Measurements from ENCODE around the gene C6orf62. TPM values are rescaled to one million over a fixed set of nuclear protein-coding genes. Genes with fewer than 3 reads are reported as not detected.

C6orf62 gene
- total and polyA plus RNA-seq, 4 donors = 29.6 to 58.6 (median 49.4) TPM

GRCh38 chr6:24761851-24762250 lies 42.9 kb upstream of the C6orf62 start:
- no peaks in the 10 kb centered on the region for H3K9me3 ChIP-seq (ENCODE audit: control insufficient read depth in 4 of 4, low read length in 3 of 4)
- peaks cover 0 to 4% (median 1%) of the 10 kb centered on the region in 4 donors for H3K4me1 ChIP-seq (ENCODE audit: control insufficient read depth in 4 of 4, insufficient read depth in 4 of 4, low read length in 3 of 4)
- no peak overlapping the region for H3K27ac ChIP-seq (ENCODE audit: low read depth in 1 of 2, low read length in 2 of 2)
- no peaks in the 10 kb centered on the region for H3K27me3 ChIP-seq (ENCODE audit: control insufficient read depth in 4 of 4, insufficient read depth in 4 of 4, low read length in 3 of 4)
- H3K4me3 ChIP-seq (ENCODE audit: low read depth in 1 of 3, low read length in 3 of 3) = no peak overlapping the region
- no peaks in the 10 kb centered on the region for H3K36me3 ChIP-seq (ENCODE audit: control insufficient read depth in 4 of 4, insufficient read depth in 3 of 4, low read depth in 1 of 4, low read length in 3 of 4)
- no peak overlapping the region for H3K9ac ChIP-seq (ENCODE audit: low read depth in 1 of 2, low read length in 2 of 2)
- no peak for DNase-seq (ENCODE audit: low spot score)
- TF ChIP-seq RXRA (IDR thresholded peaks at IDR 0.05) = no peak
- TF ChIP-seq HNF4A (conservative IDR thresholded peaks at IDR 0.05) = no peak
- no peak for TF ChIP-seq NR2F2 (IDR thresholded peaks at IDR 0.05)
- TF ChIP-seq FOXA2 (IDR thresholded peaks at IDR 0.05) = no peak
- no peak for TF ChIP-seq CTCF (IDR thresholded peaks at IDR 0.05; ENCODE audit: low read depth, low read length, missing input control)
- TF ChIP-seq FOXA1 (IDR thresholded peaks at IDR 0.05) = no peak
- TF ChIP-seq EGR1 (IDR thresholded peaks at IDR 0.05; ENCODE audit: low read depth in 2 of 2) = no peak
- no peak for TF ChIP-seq YY1 (IDR thresholded peaks at IDR 0.05)
- no peak for TF ChIP-seq ATF3 (IDR thresholded peaks at IDR 0.05)
- TF ChIP-seq TAF1 (conservative IDR thresholded peaks at IDR 0.05) = no peak
- no peak for TF ChIP-seq JUND (IDR thresholded peaks at IDR 0.05)

GRCh38 chr6:24761193-24761835 lies 42.4 kb upstream of the C6orf62 start:
- H3K27me3 ChIP-seq (ENCODE audit: control insufficient read depth in 4 of 4, insufficient read depth in 4 of 4, low read length in 3 of 4) = no peaks in the 10 kb centered on the region
- H3K9ac ChIP-seq (ENCODE audit: low read depth in 1 of 2, low read length in 2 of 2) = no peak overlapping the region
- H3K36me3 ChIP-seq (ENCODE audit: control insufficient read depth in 4 of 4, insufficient read depth in 3 of 4, low read depth in 1 of 4, low read length in 3 of 4) = no peaks in the 10 kb centered on the region
- no peaks in the 10 kb centered on the region for H3K9me3 ChIP-seq (ENCODE audit: control insufficient read depth in 4 of 4, low read length in 3 of 4)
- H3K4me3 ChIP-seq (ENCODE audit: low read depth in 1 of 3, low read length in 3 of 3) = no peak overlapping the region
- H3K27ac ChIP-seq (ENCODE audit: low read depth in 1 of 2, low read length in 2 of 2) = no peak overlapping the region
- H3K4me1 ChIP-seq (ENCODE audit: control insufficient read depth in 4 of 4, insufficient read depth in 4 of 4, low read length in 3 of 4) = peaks cover 0 to 3% (median under 1%) of the 10 kb centered on the region in 4 donors
- DNase-seq (ENCODE audit: low spot score) = peak; percentile 56
- 92% methylated on average over 17 of the region's 17 CpGs for WGBS
- no peak for TF ChIP-seq JUND (IDR thresholded peaks at IDR 0.05)
- no peak for TF ChIP-seq MAX (IDR thresholded peaks at IDR 0.05)
- no peak for TF ChIP-seq HNF4G (IDR thresholded peaks at IDR 0.05)
- TF ChIP-seq CTCF (IDR thresholded peaks at IDR 0.05; ENCODE audit: low read depth, low read length, missing input control) = no peak
- no peak for TF ChIP-seq YY1 (IDR thresholded peaks at IDR 0.05)

GRCh38 chr6:24760210-24760609 lies 41.3 kb upstream of the C6orf62 start:
- TF ChIP-seq GABPA (IDR thresholded peaks at IDR 0.05 in 1 of 2, conservative IDR thresholded peaks at IDR 0.05 in 1 of 2) (no peak), SP1 (IDR thresholded peaks at IDR 0.05) (no peak), JUND (IDR thresholded peaks at IDR 0.05) (no peak), EGR1 (IDR thresholded peaks at IDR 0.05; ENCODE audit: low read depth in 2 of 2) (no peak), RXRA (IDR thresholded peaks at IDR 0.05) (no peak), ZBTB33 (IDR thresholded peaks at IDR 0.05) (no peak), MAX (IDR thresholded peaks at IDR 0.05) (no peak), HNF4G (IDR thresholded peaks at IDR 0.05) (no peak), ATF3 (IDR thresholded peaks at IDR 0.05) (no peak), RAD21 (IDR thresholded peaks at IDR 0.05) (no peak)
- 96% methylated on average over 5 of the region's 5 CpGs for WGBS
- Histone ChIP-seq H3K27ac (ENCODE audit: low read depth in 1 of 2, low read length in 2 of 2) (no peak overlapping the region), H3K9me3 (ENCODE audit: control insufficient read depth in 4 of 4, low read length in 3 of 4) (no peaks in the 10 kb centered on the region), H3K36me3 (ENCODE audit: control insufficient read depth in 4 of 4, insufficient read depth in 3 of 4, low read depth in 1 of 4, low read length in 3 of 4) (no peaks in the 10 kb centered on the region), H3K4me1 (ENCODE audit: control insufficient read depth in 4 of 4, insufficient read depth in 4 of 4, low read length in 3 of 4) (peaks cover 0 to 3% (median 0%) of the 10 kb centered on the region in 4 donors), H3K4me3 (ENCODE audit: low read depth in 1 of 3, low read length in 3 of 3) (no peak overlapping the region), H3K27me3 (ENCODE audit: control insufficient read depth in 4 of 4, insufficient read depth in 4 of 4, low read length in 3 of 4) (no peaks in the 10 kb centered on the region), H3K9ac (ENCODE audit: low read depth in 1 of 2, low read length in 2 of 2) (no peak overlapping the region)
- no peak for DNase-seq (ENCODE audit: low spot score)

Data from liver (tissue), 9 donors.